ENCODE results near the gene TOGARAM1.

The TOGARAM1 gene

GRCh38 chr14:45084946-45085346 lies 123.0 kb downstream of the TOGARAM1 start:
- DNase-seq (ENCODE audit: low read depth): peak; percentile 52
- TF ChIP-seq CTCF (conservative IDR thresholded peaks at IDR 0.05; ENCODE audit: low read length): no peak
- H3K4me3 ChIP-seq (ENCODE audit: low read length): peak overlapping the region; percentile 82

- H3K4me3 ChIP-seq (ENCODE audit: low read length): no peak overlapping the region
- DNase-seq (ENCODE audit: low read depth): peak; percentile 23
- no peak for TF ChIP-seq CTCF (conservative IDR thresholded peaks at IDR 0.05; ENCODE audit: low read length)
Measured at GRCh38 chr14:45089813-45090212, 127.8 kb downstream of the TOGARAM1 start.

- TF ChIP-seq CTCF (conservative IDR thresholded peaks at IDR 0.05; ENCODE audit: low read length): no peak
- DNase-seq (ENCODE audit: low read depth): peak; percentile 59
- H3K4me3 ChIP-seq (ENCODE audit: low read length): no peak overlapping the region
Measured at GRCh38 chr14:45091710-45092109, 129.7 kb downstream of the TOGARAM1 start.

- no peak for TF ChIP-seq CTCF (conservative IDR thresholded peaks at IDR 0.05; ENCODE audit: low read length)
- no peak for DNase-seq (ENCODE audit: low read depth)
- no peak overlapping the region for H3K4me3 ChIP-seq (ENCODE audit: low read length)
Measured at GRCh38 chr14:45094275-45094674, 132.3 kb downstream of the TOGARAM1 start.

GRCh38 chr14:45095143-45095542 lies 133.2 kb downstream of the TOGARAM1 start:
- no peak for TF ChIP-seq CTCF (conservative IDR thresholded peaks at IDR 0.05; ENCODE audit: low read length)
- H3K4me3 ChIP-seq (ENCODE audit: low read length): no peak overlapping the region
- DNase-seq (ENCODE audit: low read depth): no peak

GRCh38 chr14:45096218-45096617 lies 134.2 kb downstream of the TOGARAM1 start:
- DNase-seq (ENCODE audit: low read depth): no peak
- no peak for TF ChIP-seq CTCF (conservative IDR thresholded peaks at IDR 0.05; ENCODE audit: low read length)
- H3K4me3 ChIP-seq (ENCODE audit: low read length): no peak overlapping the region

- no peak for TF ChIP-seq CTCF (conservative IDR thresholded peaks at IDR 0.05; ENCODE audit: low read length)
- no peak overlapping the region for H3K4me3 ChIP-seq (ENCODE audit: low read length)
- DNase-seq (ENCODE audit: low read depth): no peak
Measured at GRCh38 chr14:45103806-45104205, 141.8 kb downstream of the TOGARAM1 start.
